HTERT RPE-1 (cell line): Measurements from ENCODE around the gene MBP.

Experiments used
- in situ Hi-C: fragments of 300-500 bp; cut with MboI; formaldehyde crosslinking; loops from 4 replicates; pipeline ENCODE4 v1.14.3; 2020; ENCODE audit warnings: low sequenced_read_pairs

Gene MBP

GRCh38 chr18:77151033-77151771 is 18.6 kb upstream of the MBP start:
- in situ Hi-C loops: no loop called here

GRCh38 chr18:77150588-77150987 is 18.0 kb upstream of the MBP start:
- in situ Hi-C loops: no loop called here

GRCh38 chr18:77148289-77148688 is 15.7 kb upstream of the MBP start:
- in situ Hi-C loops: no loop called here

- in situ Hi-C loops: no loop called here
Measured at GRCh38 chr18:77147418-77147852, 14.9 kb upstream of the MBP start.

DNA sequence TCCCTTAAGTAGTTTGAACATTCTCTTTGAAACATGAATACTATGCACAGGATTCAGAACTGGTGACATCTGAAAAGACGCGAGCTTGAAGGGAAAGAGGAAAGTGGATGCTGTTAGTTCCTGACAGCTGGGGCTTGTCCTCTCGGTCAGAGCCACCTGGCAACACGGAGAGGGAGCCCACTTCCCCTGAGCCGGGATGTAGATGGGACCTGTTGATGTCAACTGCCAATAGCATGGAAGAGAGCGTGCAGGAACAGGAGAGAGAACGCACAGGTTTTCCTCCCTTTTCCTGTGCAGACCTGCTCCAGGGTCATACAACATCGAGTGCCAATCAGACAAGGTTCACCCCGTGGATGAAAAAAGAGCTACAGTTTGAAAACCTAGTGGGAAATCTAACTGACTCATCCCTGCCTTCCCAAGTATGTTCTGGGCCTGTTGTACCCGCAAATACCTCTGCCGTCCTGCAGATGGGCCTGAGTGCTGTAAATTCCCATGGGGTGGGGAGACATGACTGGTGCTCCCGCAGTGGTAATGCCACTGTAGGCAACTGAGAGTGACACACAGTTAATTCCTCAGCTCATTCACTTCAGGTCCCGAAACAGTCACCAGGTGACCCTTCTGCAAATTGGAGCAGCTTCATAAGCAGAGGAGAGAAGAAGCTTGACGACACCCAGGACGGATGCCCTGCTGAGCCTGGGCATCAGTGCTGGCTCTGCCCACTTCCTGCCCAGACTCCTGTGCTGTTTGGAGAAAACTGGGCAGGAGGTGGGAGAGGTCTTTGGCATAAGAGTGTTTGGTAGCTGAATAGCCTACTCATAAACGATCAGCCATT is 13.9 kb upstream of the MBP start:
- in situ Hi-C loops: no loop called here

DNA sequence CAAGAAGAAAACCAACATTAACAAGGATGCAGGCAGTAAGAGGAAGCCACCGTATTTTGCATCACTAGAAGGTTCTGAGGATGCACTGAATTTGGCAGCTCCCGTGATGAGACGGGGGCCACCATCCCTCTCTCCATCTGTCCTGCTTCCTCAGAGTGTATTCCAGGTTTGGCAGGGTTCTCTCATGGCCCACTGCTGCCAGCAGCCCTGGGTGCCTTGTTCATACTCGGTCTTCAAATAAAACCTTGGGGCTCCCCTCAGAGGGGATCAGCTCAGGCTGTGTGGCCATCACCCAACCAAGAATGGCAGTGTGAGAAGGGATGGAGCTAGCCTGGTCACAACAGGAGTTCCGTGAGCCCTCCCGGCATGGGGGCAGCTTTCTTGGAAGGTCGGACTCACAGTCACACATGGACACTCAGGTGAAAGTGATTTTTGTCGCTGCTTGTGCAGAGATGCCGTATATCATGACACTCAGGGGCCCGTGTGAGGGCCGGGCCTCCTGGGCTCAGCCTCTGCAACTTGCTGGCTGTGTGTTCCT is 12.8 kb upstream of the MBP start:
- in situ Hi-C loops: no loop called here

- in situ Hi-C loops: no loop called here
Measured at GRCh38 chr18:77144451-77145118, 12.0 kb upstream of the MBP start.

- in situ Hi-C loops: no loop called here
Measured at GRCh38 chr18:77144046-77144445, 11.5 kb upstream of the MBP start.

DNA sequence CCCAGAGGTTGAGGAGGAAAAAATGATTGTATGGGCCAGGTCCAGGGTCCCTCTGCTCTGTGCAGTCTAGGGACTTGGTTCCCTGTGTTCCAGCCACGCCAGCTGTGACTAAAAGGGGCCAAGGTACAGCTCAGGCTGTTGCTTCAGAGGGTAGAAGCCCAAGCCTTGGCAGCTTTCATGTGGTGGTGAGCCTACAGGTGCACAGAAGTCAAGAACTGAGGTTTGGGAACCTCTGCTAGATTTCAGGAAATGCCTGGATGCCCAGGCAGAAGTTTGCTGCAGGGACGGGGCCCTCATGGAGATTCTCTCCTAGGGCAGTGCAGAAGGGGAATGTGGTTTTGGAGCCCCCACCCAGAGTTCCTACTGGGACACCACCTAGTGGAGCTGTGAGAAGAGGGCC is 10.6 kb upstream of the MBP start:
- in situ Hi-C loops: no loop called here

DNA sequence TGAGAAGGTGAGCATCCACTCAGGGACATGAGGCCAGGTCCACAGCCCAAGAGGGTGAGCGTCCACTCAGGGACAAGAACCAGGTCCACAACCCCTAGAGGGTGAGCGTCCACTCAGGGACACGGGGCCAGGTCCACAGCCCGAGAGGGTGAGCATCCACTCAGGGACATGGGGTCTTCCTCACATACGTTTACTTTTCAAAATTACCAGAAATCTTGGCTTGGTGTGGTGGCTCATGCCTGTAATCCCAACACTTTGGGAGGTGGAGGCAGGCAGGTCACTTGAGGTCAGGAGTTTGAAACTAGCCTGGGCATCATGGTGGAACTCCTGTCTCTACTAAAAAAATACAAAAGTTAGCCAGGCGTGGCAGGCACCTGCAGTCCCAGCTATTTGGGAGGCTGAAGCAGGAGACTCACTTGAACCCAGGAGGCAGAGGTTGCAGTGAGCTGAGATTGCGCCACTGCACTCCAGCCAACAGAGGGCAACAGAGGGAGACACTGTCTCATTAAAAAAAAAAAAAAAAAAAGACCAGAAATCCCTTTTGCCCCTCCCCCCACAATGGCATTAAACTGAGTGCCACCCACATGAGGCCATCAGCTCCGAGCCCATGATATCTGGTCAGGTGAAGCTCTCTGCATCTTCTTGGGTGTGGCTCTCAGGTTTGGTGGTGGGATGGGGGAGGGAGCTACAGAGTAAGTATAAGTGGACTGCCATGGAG is 9.0 kb upstream of the MBP start:
- in situ Hi-C loops: no loop called here

DNA sequence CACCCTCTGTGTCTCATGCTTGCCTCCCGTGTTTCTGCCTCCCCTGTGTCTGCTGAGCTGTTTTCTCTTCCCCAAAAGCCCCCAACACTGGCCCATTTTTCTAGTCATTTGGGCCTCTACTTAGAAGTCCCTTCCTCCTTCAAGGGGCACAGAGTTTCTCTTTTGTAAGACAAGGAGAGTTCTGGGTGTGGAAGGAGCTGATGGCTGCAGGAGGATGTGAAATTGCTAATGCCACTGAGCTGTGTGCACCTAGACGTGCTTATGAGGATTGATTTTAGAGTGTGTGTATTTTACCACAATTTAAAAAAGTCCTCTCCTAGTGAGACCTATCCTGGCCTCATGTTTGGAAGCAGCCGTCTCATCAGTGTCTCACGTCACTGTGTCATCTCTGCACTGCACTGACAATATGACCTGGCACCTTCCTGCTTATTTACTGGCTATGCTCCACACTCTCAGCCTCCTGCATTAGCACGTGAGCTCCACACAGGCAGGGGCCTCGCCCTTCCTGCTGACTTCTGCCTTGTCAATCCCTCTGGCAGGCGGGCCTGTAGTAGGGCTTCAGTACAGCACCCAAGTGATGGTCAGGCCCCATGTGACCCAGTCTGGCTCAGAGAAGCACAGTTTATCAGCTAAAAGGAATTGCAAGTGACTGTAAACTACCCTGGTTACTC is 8.0 kb upstream of the MBP start:
- in situ Hi-C loops: no loop called here

DNA sequence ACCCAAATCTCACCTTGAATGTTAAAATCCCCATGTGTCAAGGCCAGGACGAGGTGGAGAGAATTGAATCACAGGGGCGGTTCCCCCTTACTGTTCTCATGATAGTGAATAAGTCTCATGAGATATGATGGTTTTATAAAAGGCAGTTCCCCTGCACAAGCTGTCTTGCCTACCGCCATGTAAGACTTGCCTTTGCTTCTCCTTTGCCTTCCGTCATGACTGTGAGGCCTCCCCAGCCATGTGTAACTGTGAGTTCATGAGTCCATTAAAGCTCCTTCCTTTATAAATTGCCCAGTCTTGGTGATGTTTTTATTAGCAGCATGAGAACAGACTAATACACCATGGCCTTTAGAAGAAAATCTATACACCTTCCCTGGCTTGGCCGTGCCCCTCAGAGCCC is 7.4 kb upstream of the MBP start:
- in situ Hi-C loops: no loop called here

GRCh38 chr18:77139619-77140018 is 7.0 kb upstream of the MBP start:
- in situ Hi-C loops: no loop called here

GRCh38 chr18:77138270-77138669 is 5.7 kb upstream of the MBP start:
- in situ Hi-C loops: no loop called here

- in situ Hi-C loops: no loop called here
Measured at GRCh38 chr18:77137851-77138250, 5.3 kb upstream of the MBP start.

DNA sequence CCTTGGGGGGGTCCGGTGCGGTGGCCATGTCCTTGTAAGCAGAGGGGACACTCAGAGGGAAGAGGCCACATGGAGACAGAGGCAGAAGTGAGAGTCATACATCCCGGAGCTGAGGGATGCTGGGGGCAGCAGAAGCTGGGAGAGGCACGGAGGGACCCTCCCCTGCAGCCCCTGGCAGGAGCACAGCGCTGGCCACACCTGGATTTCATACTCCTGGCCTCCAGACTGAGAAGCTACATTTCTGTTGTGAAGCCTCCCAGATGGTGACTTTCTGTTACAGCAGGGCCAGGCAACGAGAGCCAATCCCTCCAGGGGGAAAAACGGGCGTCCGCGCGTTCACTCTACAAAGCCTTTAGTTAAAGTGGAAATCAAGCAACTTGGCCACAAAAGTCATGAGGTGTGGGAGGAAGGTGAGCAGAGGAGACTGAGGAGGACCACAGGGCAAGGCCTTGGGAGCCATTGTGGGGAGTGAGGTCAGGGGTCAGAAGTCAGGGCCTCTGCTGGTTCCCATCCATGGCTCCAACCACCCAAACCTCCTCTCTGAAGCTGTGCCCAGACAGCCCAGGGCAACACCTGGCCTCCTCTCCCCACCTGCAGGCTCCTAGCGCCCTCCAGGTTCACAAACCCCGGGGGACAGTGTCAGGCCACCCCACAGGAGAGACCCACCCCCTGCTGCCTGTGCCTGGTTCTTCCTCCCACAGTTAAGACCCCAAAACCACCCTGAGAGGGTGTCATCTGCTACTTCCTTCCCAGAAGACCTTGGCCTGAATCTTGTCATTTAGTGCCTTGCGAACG is 4.5 kb upstream of the MBP start:
- in situ Hi-C loops: no loop called here

DNA sequence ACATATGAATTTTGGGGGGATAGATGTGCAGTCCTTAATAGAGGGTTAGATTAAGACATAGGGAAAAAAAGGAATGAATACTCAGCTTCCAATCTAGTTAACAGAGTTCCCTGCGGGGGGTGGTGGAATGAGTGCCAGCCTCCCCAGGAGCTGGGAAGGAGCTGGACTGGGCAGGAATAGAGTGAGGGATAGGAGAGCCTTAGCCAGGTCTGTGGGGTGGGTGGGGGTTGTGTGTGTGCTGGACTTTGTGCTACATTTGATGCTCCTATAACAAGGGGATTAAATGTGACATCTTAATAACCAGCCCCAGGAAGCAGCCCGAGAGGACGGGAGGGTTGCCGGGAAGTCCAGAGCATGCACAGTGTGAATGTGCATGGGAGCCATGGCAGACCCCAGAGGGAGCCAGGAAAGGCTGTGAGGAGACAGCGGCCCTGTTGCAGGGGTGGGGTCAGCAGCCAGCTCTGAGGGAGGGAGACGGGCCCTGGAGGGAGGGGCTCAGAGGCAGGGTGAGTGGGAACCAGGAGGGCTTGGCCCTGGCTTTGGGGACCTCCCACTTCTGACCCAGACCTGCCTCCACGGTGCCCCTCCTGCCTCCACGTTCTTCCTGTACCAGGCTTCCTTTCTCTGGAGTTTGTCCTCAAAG is 3.6 kb upstream of the MBP start:
- in situ Hi-C loops: no loop called here

DNA sequence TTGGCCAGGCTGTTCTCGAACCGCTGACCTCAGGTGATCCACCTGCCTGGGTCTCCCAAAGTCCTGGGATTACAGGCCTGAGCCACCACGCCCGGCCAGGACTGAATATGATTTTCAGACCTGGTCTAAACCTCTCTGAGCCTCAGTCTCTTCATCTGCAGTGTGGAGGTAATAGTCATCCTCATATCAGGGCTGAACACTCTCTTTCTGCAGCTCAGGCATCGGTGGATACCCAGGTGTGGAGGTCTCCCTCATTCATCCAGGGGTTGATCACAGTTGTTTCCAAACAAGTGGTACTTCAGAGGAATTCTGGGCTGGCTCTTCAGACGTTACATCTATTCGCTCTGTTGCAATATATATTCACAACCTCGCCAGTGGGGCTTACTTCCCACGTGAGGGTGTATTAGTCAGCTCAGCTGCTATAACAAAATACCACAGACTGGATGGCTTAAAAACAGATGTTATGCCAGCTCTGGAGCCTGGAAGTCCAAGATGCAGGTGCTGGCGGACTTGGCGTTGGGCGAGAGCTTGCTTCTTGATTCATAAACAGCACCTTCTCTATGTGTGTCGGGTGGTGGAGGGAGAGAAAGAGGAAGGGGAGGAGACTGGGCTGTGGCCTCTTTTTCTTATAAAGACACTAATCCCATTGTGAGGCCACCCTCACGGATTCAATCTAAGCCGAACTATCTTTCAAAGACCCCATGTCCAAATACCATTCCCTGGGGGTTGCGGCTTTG is 2.9 kb upstream of the MBP start:
- in situ Hi-C loops: no loop called here
